Ramos (cell line): ENCODE results near the gene CX3CR1.
"Not testable (repeated sequence)": the region's sequence is repeated elsewhere in the genome, so short reads cannot be mapped to it uniquely, and the experiment has no call there.

ENCODE experiments used
- in situ Hi-C: fragments of 300-500 bp; cut with MboI; formaldehyde crosslinking; loops from one replicate; pipeline ENCODE4 v1.14.3; 2022; ENCODE audit warnings: low sequenced_read_pairs; ENCODE audit not compliant: unreplicated experiment

Gene CX3CR1

GRCh38 chr3:39232859-39233258, 47.0 kb downstream of the CX3CR1 start:
- in situ Hi-C loops = no loop called here

- in situ Hi-C loops = no loop called here
Observed at GRCh38 chr3:39230453-39230852, 49.4 kb downstream of the CX3CR1 start.

DNA sequence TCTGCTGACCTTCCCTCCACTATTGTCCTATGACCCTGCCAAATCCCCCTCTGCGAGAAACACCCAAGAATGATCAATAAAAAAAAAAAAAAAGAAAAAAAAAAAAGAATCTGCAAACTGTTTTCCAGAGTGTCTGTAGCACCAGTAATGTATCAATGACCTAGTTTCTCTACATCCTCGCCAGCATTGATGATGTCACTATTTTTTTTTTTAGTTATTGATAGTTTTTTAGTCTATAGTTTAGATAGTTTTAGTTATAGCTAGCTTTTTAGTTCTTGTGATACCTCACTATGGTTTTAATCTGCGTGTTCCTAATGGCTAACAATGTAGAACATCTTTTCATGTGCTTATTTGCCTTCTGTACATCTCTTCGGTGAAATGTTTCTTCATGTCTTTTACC, 51.3 kb downstream of the CX3CR1 start:
- in situ Hi-C loops = no loop called here

DNA sequence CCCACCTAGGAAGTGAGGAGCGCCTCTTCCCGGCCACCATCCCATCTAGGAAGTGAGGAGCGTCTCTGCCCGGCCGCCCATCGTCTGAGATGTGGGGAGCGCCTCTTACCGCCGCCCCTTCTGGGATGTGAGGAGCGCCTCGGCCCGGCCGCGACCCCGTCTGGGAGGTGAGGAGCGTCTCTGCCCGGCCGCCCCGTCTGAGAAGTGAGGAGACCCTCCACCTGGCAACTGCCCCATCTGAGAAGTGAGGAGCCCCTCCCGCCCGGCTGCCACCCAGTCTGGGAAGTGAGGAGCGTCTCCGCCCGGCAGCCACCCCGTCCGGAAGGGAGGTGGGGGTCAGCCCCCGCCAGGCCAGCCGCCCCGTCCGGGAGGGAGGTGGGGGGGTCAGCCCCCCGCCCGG, 52.2 kb downstream of the CX3CR1 start:
- in situ Hi-C loops = not testable (repeated sequence)

DNA sequence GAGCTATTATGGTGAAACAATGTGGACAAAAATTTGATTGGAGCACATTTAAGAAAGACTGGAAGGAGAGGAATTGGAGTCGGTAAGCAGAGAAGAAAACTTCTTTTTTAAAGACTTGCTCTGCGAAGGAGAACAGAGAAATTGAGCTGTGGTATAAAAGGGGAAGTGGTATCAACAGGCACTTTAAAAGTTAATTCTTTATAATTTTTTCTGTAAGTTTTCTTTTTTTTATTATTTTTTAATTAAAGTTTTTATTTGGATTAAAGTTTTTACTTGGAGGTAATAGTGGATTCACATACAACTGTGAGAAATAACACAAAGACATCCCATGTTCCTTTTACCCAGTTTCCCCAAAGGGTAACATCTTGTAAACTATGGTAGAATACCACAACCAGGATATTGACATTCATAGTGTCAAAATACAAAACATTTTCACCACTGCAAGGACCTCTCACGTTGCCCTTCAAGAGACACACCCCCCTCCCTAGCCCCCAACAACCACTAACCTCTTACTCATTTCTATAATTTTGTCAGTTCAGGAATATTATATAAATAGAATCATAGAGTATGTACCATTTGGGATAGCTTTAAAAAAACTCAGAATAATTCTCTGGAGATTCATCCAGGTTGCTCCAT, 53.6 kb downstream of the CX3CR1 start:
- in situ Hi-C loops = no loop called here

GRCh38 chr3:39224288-39224687, 55.5 kb downstream of the CX3CR1 start:
- in situ Hi-C loops = no loop called here

- in situ Hi-C loops = no loop called here
Observed at GRCh38 chr3:39222939-39223338, 56.9 kb downstream of the CX3CR1 start.

GRCh38 chr3:39222462-39222861, 57.4 kb downstream of the CX3CR1 start:
- in situ Hi-C loops = no loop called here

DNA sequence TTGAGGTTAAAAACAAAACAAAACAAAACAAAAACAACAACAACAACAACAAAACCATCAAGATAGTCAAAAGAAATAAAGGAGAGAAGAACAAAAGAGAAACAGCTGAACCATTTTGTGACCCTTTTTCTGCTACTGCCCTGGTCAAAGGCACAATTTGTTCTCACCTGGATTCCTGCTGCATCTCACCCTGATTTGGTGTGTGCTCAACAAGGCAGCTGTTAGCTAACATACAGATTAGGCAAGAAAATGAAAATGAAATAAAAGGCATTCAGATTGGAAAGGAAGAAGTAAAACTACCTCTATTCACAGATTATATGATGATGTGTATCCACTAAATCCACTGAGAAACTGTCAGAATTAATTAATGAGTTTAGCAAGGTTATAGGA, 58.7 kb downstream of the CX3CR1 start:
- in situ Hi-C loops = no loop called here

GRCh38 chr3:39220407-39221140, 59.3 kb downstream of the CX3CR1 start:
- in situ Hi-C loops = no loop called here

GRCh38 chr3:39219702-39220101, 60.1 kb downstream of the CX3CR1 start:
- in situ Hi-C loops = no loop called here

DNA sequence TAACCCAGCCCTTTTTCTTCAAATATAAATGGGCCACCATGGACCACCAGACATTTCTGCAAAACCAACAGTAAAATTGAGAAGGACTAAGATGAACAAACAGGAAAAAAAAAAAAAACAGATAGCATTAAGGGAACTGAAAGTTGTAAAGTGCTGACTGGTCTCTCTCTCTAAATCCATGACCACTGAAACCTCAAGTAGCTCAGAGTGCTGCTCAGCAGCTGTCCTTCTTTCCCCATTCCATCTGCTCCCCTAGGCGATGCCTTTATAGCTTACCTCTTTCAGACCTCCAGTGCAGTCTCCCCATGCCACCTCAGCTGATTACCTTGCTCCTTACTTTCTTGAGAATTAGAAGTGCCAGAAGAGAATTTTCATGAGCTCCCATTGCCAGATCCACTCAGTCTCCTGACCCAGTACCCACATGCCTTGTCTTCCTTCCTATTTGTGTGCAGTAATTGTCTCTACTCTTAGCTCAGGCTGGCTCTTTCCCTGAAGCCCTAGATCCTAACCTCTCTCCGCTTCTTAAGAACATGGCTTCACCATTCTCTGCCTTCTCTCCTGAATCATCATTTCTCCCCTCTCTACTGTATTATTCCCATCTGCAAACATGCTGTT, 63.6 kb downstream of the CX3CR1 start:
- in situ Hi-C loops = no loop called here

DNA sequence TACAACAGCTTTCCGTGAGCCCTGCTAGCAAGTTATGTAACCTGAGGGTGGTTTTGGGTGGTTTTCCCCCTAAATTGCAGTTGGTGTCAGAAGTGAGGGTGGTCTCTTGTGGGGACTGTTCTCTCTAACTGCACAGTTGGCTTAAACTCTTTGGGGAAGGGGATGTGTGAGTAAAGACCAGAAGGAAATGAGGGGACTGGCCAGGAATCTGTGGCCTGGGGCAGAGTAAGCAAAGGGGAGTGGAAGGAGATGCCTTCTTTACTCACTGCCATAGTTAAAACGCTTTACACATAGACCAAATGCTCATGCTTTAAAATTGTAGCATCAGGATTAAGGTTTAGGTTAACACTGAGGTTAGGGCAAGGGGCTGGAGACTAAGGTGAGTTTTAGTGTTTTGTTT, 66.2 kb downstream of the CX3CR1 start:
- in situ Hi-C loops = no loop called here
